Prostate gland (tissue), 2 donors: ENCODE results near the gene MPZL2. TPM values are rescaled to one million over a fixed set of nuclear protein-coding genes. Genes with fewer than 3 reads are reported as not detected.

Source experiments
- DNase-seq: peaks from one replicate; pipeline ENCODE4 v3.0.0-alpha.2; 2019; ENCODE audit warnings: low spot score
- H3K27ac ChIP-seq, 2 donors: fragments of 200-600 bp; sonication (generic); 2 replicates each; pipeline ENCODE4 v1.5.1; 2017 to 2019
- H3K27me3 ChIP-seq: fragments of 200-600 bp; sonication (generic); replicated peaks from 2 replicates; pipeline ENCODE4 v1.5.1; 2019; ENCODE audit not compliant: insufficient read depth
- H3K36me3 ChIP-seq, 2 donors: fragments of 200-600 bp; sonication (generic); 1 replicate in 1 of 2; 2 replicates in 1 of 2; pipeline versions ENCODE4 v1.5.1 to v1.8.1; 2017 to 2019
- H3K4me1 ChIP-seq: fragments of 200-600 bp; sonication (generic); replicated peaks from 2 replicates; pipeline ENCODE4 v1.5.1; 2019
- H3K4me3 ChIP-seq, 2 donors: fragments of 200-600 bp; sonication (generic); 2 replicates each; pipeline ENCODE4 v1.5.1; 2017 to 2019
- H3K9me3 ChIP-seq: fragments of 200-600 bp; sonication (generic); 2 replicates; pipeline ENCODE4 v1.5.1; 2017
- CTCF ChIP-seq, 4 experiments: fragments of 200-600 bp in 2 of 4; fragments of 450-650 bp in 2 of 4; sonication (generic) in 2 of 4; IDR thresholded peaks; 1 replicate in 3 of 4; 2 replicates in 1 of 4; pipeline ENCODE4 v1.5.1; 2016 to 2019; ENCODE audit warnings: antibody characterized with exemption in 4 of 4, mild to moderate bottlenecking in 2 of 4, moderate library complexity in 2 of 4
- POLR2A ChIP-seq: fragments of 450-650 bp; IDR thresholded peaks from one replicate; pipeline ENCODE4 v1.6.1; 2016; ENCODE audit warnings: antibody characterized with exemption, mild to moderate bottlenecking
- POLR2AphosphoS5 ChIP-seq: sonication (generic); formaldehyde crosslinking; IDR thresholded peaks from one replicate; pipeline ENCODE4 v1.6.1; 2017; ENCODE audit warnings: antibody characterized with exemption
- WGBS: methylation state at CpG from one replicate; pipeline ENCODE4 v1.1.5; 2018; 5-methylcytosine and 5-hydroxymethylcytosine counted together
- intact Hi-C: fragments of 100-400 bp; cut with DNase I; formaldehyde crosslinking; loops from one replicate; pipeline ENCODE4 v1.14.2; 2022
- total RNA-seq, 2 donors: library from RNA; depleted of rRNA; stranded (reverse); fragments of >200 nt; gene quantifications; one replicate each; pipeline ENCODE4 v1.1.0, GENCODE V29; 2016

The MPZL2 gene
- total RNA-seq, 2 donors from 2014 or later = 73.7 to 103 TPM

GRCh38 chr11:118226296-118226695 is 37.8 kb downstream of the MPZL2 start:
- Histone ChIP-seq H3K27me3 (no peaks in the 10 kb centered on the region), H3K36me3 (no peaks in the 10 kb centered on the region), H3K4me3 (no peak overlapping the region), H3K9me3 (no peaks in the 10 kb centered on the region), H3K4me1 (no peaks in the 10 kb centered on the region), H3K27ac (no peak overlapping the region)
- intact Hi-C loops = no loop called here
- 60% methylated on average over 7 of the region's 7 CpGs for WGBS
- TF ChIP-seq POLR2AphosphoS5 (no peak), CTCF (IDR thresholded peaks at IDR 0.05) (peak in 1 of 4 experiments; percentile 13)
- no peak for DNase-seq

- Histone ChIP-seq H3K4me1 (no peaks in the 10 kb centered on the region), H3K9me3 (no peaks in the 10 kb centered on the region), H3K4me3 (no peak within 1 kb of the TSS), H3K36me3 (no peaks in the 10 kb centered on the region), H3K27ac (no peak within 1 kb of the TSS), H3K27me3 (no peaks in the 10 kb centered on the region)
- DNase-seq = no peak
- WGBS = 70% methylated on average over 6 of the region's 6 CpGs
- TF ChIP-seq CTCF (IDR thresholded peaks at IDR 0.05) (no peak), POLR2A (no peak), POLR2AphosphoS5 (no peak)
- intact Hi-C loops = no loop called here
These were observed 39.4 kb downstream of the MPZL2 start, which contains the start of gene JAML for GRCh38 chr11:118224511-118225188. TSS of gene JAML (minus strand) at chr11:118225011. CDS start at chr11:118214866, 10,145 bp downstream.

- no peak overlapping the region for H3K27ac ChIP-seq
- no peaks in the 10 kb centered on the region for H3K9me3 ChIP-seq
- WGBS = 87% methylated on average over 6 of the region's 6 CpGs
- H3K4me1 ChIP-seq = no peaks in the 10 kb centered on the region
- DNase-seq = no peak
- no peaks in the 10 kb centered on the region for H3K27me3 ChIP-seq
- no peak overlapping the region for H3K4me3 ChIP-seq
- H3K36me3 ChIP-seq = no peaks in the 10 kb centered on the region
- intact Hi-C loops = no loop called here
- TF ChIP-seq POLR2A = no peak
- TF ChIP-seq CTCF (IDR thresholded peaks at IDR 0.05) = no peak
- TF ChIP-seq POLR2AphosphoS5 = no peak
These were observed 40.1 kb downstream of the MPZL2 start for GRCh38 chr11:118223992-118224391.

GRCh38 chr11:118223570-118223969 is 40.5 kb downstream of the MPZL2 start:
- intact Hi-C loops = no loop called here
- Histone ChIP-seq H3K27me3 (no peaks in the 10 kb centered on the region), H3K36me3 (no peaks in the 10 kb centered on the region), H3K4me3 (no peak overlapping the region), H3K9me3 (no peaks in the 10 kb centered on the region), H3K4me1 (no peaks in the 10 kb centered on the region), H3K27ac (no peak overlapping the region)
- TF ChIP-seq POLR2AphosphoS5 = no peak
- DNase-seq = no peak
- 82% methylated on average over 2 of the region's 2 CpGs for WGBS

- DNase-seq = no peak
- intact Hi-C loops = no loop called here
- Histone ChIP-seq H3K9me3 (no peaks in the 10 kb centered on the region), H3K36me3 (no peaks in the 10 kb centered on the region), H3K27ac (no peak overlapping the region), H3K4me3 (no peak overlapping the region), H3K27me3 (no peaks in the 10 kb centered on the region), H3K4me1 (no peaks in the 10 kb centered on the region)
- TF ChIP-seq POLR2AphosphoS5 (no peak), POLR2A (no peak), CTCF (IDR thresholded peaks at IDR 0.05) (no peak)
- WGBS = 53% methylated on average over 4 of the region's 4 CpGs
These were observed 41.7 kb downstream of the MPZL2 start for GRCh38 chr11:118222437-118222836.
